Measurements from ENCODE around the gene AKAP17A. TPM values are rescaled to one million over a fixed set of nuclear protein-coding genes. Genes with fewer than 3 reads are reported as not detected.

AKAP17A gene
- total RNA-seq, 1 experiment from 2014 or later, result 35.4 TPM

GRCh38 chrX:1578511-1579173 is 12.8 kb upstream of the AKAP17A start:
- ATAC-seq, result no peak
- BruUV-seq (replicated peaks), result no TSS peak

More at GRCh38 chrX:1578511-1579173, 12.8 kb upstream of the AKAP17A start:
- H3K4me3 ChIP-seq (replicated peaks in 1 of 2; ENCODE audit: low read depth in 1 of 2, low read length in 2 of 2), result no peak overlapping the region
- H4K20me1 ChIP-seq (ENCODE audit: insufficient read depth), result no peaks in the 10 kb centered on the region
- no peak overlapping the region for H3K4me2 ChIP-seq (ENCODE audit: low read length)
- H3K27me3 ChIP-seq (ENCODE audit: insufficient read depth, low read length), result no peaks in the 10 kb centered on the region
- H3K27ac ChIP-seq (ENCODE audit: low read depth, low read length), result no peak overlapping the region
- ChIA-PET RAD21 (ENCODE audit: low non-redundant PET in 1 of 2, low total read pairs in 2 of 2, uncharacterized antibody in 2 of 2, unreplicated experiment in 2 of 2) (no interaction called here), CTCF (no interaction called here), POLR2A (no interaction called here)
- intact Hi-C loops (cut with micrococcal nuclease), result no loop called here
- H3K79me2 ChIP-seq (ENCODE audit: insufficient read depth, low read length), result no peaks in the 10 kb centered on the region
- no peaks in the 10 kb centered on the region for H3K36me3 ChIP-seq (ENCODE audit: control insufficient read depth in 1 of 2, insufficient read depth in 2 of 2, low read length in 2 of 2)
- H3K4me1 ChIP-seq (ENCODE audit: control insufficient read depth in 1 of 2, insufficient read depth in 2 of 2, low read length in 2 of 2), result peaks cover 0 to 13% of the 10 kb centered on the region in 2 experiments; a peak in 2 of 4 replicates
- TF ChIP-seq EGR1 (IDR thresholded peaks at IDR 0.05; ENCODE audit: low read depth) (no peak), ELF1 (IDR thresholded peaks at IDR 0.05; ENCODE audit: borderline replicate concordance, low read depth) (no peak), ZNF274 (IDR thresholded peaks at IDR 0.05; ENCODE audit: low read depth, low read length) (no peak), CEBPB (IDR thresholded peaks at IDR 0.05; ENCODE audit: low read depth) (no peak), EZH2 (IDR thresholded peaks at IDR 0.05) (no peak), ATF3 (IDR thresholded peaks at IDR 0.05) (no peak), POLR2A (IDR thresholded peaks at IDR 0.05; ENCODE audit: borderline replicate concordance, extremely low read depth, insufficient read depth, insufficient read length) (no peak), SP1 (IDR thresholded peaks at IDR 0.05; ENCODE audit: low read depth) (no peak), POLR2AphosphoS5 (IDR thresholded peaks at IDR 0.05; ENCODE audit: low read depth, low read length) (no peak), FOSL1 (IDR thresholded peaks at IDR 0.05; ENCODE audit: low read depth) (no peak), ZBTB33 (IDR thresholded peaks at IDR 0.05; ENCODE audit: extremely low read depth, insufficient replicate concordance, low read length) (no peak), SIN3A (IDR thresholded peaks at IDR 0.05; ENCODE audit: low read depth) (no peak), CTCF (IDR thresholded peaks at IDR 0.05 in 2 of 3, conservative IDR thresholded peaks at IDR 0.05 in 1 of 3; ENCODE audit: borderline replicate concordance in 1 of 3, insufficient read depth in 1 of 3, low read depth in 2 of 3, low read length in 2 of 3) (no peak), RAD21 (IDR thresholded peaks at IDR 0.05; ENCODE audit: low read depth) (no peak), REST (IDR thresholded peaks at IDR 0.05; ENCODE audit: low read depth) (no peak), YY1 (IDR thresholded peaks at IDR 0.05; ENCODE audit: extremely low read depth, insufficient replicate concordance, low read depth, low read length) (no peak), ZFX (IDR thresholded peaks at IDR 0.05) (no peak), JUND (IDR thresholded peaks at IDR 0.05) (no peak), TCF7L2 (IDR thresholded peaks at IDR 0.05; ENCODE audit: borderline replicate concordance, extremely low read depth, insufficient read depth, insufficient read length) (no peak)
- no peak overlapping the region for H2AFZ ChIP-seq (ENCODE audit: low read depth, low read length, poor library complexity, severe bottlenecking)
- H3K9me2 ChIP-seq (ENCODE audit: insufficient read depth), result no peaks in the 10 kb centered on the region
- no peak overlapping the region for H3K9ac ChIP-seq (ENCODE audit: low read length)
- no peaks in the 10 kb centered on the region for H3K9me3 ChIP-seq (ENCODE audit: control insufficient read depth in 1 of 2, insufficient read depth in 1 of 2, low read depth in 1 of 2, low read length in 2 of 2)
- DNase-seq (ENCODE audit: low read depth, low spot score), result no peak
